Hematopoietic multipotent progenitor cell (in vitro differentiated cells): ENCODE measurements around the gene SYCE1. TPM values are rescaled to one million over a fixed set of nuclear protein-coding genes. Genes with fewer than 3 reads are reported as not detected.
A peak's percentile ranks its signal among the peaks of the same experiment; 100 is the strongest.
"Not testable (repeated sequence)": the region's sequence is repeated elsewhere in the genome, so short reads cannot be mapped to it uniquely, and the experiment has no call there.

Source experiments
- DNase-seq, 3 donors: peaks; one replicate each; pipeline ENCODE4 v3.0.0-alpha.2; 2011 to 2015; ENCODE audit warnings: low read depth in 2 of 3, low spot score in 2 of 3
- total RNA-seq: library from RNA; depleted of rRNA; stranded (reverse); fragments of >200 nt; gene quantifications from one replicate; pipeline ENCODE4 v1.2.3, GENCODE V29; 2012

The SYCE1 gene, protein sequence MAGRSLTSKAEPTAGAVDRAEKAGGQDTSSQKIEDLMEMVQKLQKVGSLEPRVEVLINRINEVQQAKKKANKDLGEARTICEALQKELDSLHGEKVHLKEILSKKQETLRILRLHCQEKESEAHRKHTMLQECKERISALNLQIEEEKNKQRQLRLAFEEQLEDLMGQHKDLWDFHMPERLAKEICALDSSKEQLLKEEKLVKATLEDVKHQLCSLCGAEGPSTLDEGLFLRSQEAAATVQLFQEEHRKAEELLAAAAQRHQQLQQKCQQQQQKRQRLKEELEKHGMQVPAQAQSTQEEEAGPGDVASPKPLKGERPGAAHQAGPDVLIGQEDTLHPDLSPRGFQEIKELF
- total RNA-seq = not detected

DNA sequence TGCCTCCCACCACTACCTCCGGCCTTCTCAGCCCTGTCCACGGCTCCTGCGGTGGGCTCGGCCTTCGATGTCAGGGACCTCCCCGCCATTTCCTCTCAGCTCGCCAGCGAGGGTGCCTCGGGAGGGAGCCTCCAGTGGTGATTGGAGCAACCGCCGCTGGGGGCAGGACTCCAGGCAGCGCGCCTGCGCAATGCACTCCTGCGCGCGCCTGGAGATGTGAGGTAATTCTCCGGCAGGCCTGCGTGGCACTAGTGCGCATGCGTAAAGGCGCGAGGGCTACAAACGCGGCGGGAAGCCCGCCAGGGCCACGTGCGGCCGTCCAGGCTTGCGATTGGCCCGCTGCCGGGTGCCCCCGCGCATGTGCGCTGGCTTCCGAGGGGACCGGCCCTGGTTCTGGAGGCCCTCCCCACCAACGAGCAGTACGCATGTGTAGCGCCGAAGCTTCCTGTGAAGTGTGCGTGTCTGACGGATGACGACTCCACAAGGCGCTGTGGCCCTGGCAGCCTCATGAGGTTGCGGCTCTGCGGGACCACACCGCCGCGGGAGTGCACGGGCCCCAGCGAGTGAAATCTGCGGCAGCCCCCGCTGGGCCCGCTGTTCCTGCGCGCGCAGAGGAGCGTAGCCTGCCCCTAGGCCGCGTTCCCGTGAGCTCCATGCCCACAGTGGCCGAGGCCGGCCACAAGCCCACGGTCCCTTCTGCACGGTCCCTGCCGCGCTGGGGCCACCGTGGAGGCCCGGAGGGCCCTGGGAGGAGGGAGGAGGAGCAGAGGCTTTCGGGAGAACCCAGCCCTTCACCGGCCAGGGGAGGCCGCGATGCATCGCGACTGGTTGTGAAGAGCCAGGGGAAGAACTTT lies at the start of gene SYCE1:
TSS of gene SYCE1 (minus strand) at position 143 of the 854 bp plus-strand sequence. CDS start at position 89, 54 bp downstream.
- DNase-seq = peak in 2 of 3 donors; percentile 24 to 26

DNA sequence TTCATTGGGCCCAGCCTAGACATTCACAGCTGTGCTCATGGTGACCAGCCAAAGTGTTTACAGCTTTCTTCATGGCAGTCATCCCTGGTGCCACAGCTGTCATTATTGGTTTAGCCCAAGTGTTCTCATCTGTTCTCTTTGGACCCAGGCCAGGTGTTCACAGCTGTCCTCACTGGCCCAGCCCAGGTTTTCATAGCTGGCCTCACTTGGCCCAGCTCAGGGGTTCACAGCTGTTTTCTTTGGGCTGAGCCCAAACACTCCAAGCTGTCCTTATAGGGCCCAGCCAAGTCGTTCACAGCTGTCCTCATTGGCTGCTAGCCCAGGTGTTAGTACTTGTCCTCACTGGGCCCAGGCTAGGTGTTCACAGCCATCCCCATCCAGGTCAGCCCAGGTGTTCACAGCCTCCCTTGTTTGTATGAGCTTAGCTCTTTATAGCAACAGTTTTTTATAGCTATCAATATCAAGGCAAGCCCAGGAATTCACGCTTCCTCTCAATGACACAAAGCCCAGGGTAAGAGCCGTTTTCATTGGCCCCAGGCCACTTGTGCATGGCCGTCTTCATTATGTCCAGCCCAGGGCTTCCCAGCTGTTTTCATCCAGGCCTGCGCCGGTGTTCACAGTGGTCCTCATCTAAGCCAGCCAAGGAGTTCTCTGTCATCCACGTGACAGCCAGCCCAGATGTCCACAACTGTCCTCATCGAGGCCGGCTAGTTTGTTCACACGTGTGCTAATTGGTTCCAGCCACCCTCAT lies 49.6 kb upstream of the SYCE1 start:
- DNase-seq = no peak

DNA sequence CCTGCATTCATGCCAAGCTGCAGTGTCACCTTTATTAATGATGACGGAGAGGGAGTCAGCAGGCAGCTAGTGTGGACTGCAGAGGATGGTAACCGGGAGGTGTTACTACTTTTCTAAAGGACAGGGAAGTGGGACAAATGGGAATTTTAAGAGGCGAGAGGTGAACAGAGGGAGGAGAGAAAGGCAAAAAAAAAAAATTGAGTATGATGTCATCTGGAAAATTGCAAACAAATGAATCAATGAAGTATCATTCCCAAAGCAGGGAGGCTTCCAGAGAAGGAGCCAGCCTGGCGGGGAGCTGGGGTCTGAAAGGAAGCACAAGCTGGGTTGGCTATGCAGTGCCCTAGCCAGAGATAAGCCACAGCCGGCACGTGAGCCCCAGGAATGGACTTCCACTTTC lies 48.3 kb upstream of the SYCE1 start:
- no peak for DNase-seq

DNA sequence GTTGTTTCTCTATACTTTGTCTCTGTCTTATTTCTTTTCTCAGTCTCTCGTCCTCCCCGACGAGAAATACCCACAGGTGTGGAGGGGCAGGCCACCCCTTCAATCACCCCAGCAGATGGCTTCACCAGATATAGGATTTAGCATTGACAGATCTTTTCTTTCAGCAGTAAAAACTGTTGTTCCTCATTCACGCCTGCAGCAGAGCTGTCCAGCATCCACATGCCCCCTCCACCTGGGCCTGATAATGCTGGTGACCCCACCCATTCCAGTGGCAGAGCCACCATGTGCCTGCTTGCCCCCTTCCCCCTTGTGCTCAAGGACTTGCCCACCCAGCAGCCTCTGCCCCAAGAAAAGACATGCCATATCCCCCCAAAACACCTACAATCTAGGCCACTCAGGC lies 45.7 kb upstream of the SYCE1 start:
- no peak for DNase-seq

DNA sequence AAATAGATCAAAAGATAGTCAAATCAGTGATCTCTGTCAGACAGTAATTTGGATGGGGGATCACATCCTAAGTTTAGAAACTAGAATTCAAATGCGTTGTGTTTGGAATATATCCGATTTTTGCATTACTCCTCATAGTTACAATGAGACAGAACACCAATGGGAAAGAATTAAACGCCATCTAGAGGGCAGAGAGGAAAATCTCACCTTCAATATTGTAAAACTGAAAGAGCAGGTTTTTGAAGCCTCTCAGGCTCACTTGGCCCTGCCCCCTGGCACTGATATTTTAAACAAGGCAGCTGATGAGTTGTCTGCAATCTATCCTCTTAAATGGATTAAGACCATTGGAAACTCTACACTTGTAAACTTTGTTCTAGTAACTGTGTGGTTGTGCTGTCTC lies 43.5 kb upstream of the SYCE1 start:
- peak in 1 of 3 donors; percentile 47 for DNase-seq

DNA sequence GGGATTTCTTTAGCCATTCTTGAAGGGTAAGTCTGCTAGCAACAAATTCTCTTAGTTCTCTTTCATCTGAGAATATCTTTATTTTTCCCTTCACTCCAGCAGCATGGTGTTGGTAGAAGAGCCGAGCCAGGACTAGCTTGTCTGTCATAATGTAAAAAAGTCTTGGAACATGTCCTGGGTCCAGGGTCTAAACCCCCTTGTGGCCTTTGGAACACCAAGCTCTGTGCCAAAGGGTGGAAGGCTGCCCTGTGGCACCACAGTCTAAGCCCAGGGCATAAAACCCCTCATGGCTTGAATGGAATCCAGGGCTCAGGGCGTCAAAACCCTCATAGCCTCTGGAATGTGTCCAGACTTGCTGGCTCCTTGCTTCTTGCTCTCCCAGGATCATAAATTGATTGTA lies 38.1 kb upstream of the SYCE1 start:
- not testable (repeated sequence) for DNase-seq

DNA sequence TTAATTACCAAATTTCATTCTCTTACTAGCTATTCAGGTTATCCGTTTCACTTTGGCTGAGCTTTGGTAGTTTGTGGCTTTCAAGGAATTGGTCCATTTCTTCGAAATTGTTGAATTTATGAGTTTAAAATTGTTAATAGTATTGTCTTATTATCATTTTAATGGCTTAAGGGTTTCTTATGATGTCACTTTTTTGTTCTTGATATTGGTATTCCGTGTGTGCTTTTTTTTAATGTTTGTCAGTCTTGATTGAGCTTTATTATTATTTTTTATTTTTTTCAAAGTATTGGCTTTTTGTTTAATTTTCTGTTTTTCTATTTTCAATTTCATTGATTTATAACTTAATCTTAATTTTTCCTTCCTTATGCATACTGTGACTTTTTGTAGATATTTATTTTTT lies 35.3 kb upstream of the SYCE1 start:
- DNase-seq = no peak

DNA sequence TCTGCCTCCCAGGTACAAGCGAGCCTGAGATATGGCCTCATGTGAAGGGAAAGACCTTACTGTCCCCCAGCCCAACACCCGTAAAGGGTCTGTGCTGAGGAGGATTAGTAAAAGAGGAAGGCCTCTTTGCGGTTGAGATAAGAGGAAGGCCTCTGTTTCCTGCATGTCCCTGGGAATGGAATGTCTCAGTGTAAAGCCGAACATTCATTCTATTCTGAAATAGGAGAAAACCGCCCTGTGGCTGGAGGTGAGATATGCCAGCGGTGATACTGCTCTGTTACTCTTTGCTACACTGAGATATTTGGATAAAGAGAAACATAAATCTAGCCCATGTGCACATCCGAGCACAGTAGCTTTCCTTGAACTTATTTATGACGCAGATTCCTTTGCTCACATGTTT lies 34.5 kb upstream of the SYCE1 start:
- peak in 1 of 3 donors; percentile 32 for DNase-seq

DNA sequence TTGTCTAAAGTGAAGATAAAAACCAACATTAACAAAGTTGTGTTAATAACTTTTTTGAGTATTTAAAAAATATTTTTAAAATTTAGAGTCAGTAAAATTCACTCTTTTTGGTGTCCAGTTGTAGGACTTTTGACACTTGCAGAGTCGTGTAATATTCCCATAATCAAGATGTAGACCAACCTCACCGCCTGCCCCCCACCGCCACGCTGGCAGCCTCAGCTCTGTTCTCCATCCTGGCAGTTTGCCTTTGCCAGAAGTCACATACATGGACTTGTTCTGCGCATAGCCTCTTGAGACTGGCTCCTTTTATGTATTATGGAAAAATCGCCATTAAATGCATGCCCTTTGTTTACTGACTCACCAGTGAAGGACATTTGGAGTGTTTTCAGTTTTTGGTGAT lies 27.3 kb upstream of the SYCE1 start:
- DNase-seq = no peak

DNA sequence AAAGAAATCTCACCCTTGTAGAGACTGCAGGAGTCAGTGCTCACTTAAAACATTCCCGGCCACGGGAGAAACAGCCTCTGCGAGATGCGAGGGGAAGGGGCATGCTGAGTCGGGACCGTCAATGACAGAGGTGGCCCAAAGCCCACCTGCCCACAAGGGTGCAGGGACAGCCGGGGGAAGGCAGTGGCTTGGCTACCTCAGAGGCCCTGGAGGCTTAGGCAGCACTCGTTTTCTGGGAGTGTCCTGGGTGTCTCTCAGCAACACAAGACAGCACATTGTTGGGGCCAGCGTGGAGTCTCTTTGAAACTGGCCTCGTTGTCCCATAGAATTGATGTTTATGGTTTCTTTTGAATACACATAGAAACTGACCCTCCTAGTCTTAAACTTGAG lies 25.6 kb upstream of the SYCE1 start:
- no peak for DNase-seq

DNA sequence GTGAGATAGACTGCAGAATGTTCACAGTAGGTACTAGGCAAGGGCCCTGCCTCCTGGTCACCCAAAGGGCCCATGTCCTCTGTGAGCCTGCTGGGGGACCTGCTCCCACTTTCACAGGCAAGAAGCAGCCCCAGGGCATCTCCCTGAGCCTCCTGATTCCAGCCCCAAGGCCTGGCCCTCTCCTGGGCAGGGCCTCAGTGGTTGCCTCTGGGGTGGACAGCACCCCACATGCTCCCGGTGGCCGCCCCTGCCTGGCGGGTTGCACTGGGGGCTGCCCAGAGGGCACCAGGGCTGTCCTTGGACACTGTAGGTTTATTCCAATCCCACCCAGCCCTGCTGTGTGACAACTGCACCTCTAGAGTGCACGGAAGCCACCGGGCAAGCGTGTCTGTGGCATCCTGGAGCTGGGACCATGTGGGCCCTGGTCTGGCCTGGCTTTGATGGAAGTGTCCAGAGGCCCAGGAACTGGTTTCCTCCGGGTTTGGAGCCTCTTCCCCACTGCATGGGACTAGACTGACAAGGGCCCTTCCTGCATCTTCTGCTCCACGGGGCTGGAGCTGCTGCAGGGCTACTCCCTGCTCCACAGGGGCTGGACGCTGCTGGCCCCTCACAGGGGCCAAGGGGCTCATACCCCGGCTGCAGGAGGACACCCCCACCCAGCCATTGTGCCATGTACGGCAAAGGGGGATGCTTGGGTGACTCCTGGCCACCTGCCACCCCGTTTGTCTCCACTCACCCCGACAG lies 25.0 kb upstream of the SYCE1 start:
- DNase-seq = no peak

DNA sequence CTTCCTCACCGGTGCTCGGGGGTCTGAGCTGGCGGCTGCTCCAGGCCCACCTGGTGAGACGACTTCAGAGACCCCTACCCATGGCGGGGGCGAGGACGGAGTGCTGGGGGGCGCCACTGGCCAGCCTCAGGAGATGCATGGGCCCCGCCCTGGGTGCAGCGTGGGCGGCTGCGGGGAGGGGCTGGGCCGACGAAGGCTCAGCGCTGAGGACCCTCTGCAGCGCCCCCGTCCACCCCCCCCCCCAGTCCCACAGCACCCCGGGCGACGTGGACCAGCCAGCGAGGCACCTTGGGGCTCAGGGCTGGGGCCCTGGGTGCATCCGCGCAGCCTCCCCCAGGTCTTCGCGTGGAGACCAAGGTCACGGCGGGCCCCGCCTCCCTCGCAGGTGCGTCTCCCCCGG lies 11.7 kb upstream of the SYCE1 start:
- not testable (repeated sequence) for DNase-seq

DNA sequence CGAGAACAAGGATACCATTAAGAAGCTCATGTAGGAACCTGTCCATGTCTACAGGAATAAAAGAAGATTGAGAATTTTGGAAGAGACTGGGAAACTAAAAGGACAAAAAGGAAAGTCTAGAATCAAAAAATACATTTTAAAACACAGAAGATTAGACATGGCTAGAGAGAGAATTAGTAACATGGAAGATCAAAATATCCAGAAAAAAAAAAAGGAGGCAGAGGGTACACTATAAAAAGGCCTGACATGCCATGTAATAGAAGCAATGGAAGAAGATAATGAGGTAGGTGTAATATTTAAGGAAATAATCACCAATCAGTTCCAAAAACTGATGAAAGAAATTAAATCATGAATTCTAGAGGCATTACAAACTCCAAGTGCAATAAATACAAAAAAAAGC lies 8.1 kb upstream of the SYCE1 start:
- DNase-seq = not testable (repeated sequence)

DNA sequence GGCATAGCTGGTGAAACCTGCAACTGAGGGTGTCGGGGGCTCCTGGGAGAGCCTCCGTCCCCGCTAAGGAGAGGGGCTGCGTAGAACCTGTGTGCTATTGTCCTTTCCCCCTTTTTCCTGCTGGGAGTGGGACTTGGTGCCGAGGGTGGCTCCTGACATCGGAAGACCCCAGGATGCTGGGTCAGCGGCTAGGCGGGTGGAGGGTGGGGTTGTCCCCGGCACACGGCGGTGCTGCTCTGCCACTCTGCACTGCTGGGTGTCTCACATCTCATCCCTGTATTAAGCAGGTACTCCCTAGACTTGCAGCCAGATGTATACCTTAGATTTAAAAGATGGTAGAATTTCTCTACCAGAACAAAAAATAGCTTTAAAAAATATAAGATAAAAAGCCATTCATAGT lies 6.7 kb upstream of the SYCE1 start:
- not testable (repeated sequence) for DNase-seq

DNA sequence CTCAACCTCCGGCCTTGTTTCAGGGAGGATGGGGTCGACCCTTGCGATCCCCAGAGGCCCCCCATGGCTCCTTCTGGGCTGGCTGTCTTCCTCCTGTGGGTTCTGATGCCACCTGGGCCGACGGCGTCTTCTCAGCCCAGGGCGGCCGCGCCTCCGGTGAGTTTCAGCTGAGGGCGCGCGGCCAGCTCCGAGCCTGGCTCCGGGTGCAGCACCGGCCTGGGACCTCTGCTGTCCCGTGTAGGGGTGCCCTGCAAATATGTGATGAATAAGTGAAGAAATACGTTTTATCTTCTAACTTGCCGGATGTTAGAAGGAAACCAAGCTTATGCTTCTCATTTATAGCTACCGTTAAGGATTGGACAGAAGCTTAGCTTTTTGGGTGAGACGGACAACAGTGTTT lies 4.4 kb upstream of the SYCE1 start:
- DNase-seq = not testable (repeated sequence)

DNA sequence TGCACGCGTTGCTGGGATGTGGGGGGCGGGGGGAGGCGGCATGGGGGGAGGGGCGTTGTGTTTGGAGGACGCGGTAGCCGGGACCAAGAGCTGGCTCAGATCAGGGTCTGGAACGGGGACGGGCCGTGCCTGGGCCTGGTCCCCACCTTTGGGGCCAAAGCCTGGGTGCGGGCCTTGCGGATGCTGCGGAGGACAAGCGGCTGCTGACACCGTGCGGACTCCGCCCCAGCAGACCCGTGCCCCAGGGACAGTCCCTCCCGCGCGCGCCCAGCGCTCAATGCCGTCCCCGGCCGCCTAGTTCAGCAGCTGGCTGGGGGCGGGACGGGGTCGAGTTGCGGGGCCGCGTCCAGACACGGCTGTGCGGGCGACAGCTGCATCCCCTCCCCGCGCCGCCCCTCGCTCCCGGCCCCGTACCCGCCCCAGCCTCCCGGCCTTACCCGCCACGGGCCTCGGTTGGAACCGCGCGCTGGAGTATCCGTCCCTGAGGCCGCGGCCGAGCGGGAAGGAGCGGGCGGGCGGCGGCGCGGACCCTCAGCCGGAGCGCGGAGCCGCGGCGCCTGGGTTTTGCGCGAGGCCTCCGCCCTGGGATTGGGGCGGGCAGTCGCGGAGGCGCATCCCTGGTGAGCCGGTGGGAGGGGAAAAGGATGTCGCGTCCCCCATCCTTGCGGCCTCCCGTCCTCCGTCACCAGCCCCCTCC lies 3.6 kb upstream of the SYCE1 start:
- DNase-seq = not testable (repeated sequence)

DNA sequence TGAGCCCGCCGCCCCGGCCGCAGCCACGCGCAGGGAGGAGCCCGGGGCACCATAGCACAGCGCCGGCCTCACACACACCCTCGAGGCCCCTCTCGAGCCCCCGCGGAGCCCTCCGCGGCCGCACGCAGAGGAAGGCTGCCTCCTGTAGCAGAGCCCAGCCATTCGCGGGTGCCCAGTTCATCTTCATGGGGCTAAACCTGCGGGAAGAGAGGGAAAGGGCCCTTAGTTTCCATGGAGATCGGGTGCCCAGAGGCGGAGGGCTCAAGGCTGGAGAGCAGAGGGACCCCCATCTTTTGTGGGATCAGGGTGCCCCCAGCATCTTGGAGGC lies 2.9 kb upstream of the SYCE1 start:
- DNase-seq = no peak

DNA sequence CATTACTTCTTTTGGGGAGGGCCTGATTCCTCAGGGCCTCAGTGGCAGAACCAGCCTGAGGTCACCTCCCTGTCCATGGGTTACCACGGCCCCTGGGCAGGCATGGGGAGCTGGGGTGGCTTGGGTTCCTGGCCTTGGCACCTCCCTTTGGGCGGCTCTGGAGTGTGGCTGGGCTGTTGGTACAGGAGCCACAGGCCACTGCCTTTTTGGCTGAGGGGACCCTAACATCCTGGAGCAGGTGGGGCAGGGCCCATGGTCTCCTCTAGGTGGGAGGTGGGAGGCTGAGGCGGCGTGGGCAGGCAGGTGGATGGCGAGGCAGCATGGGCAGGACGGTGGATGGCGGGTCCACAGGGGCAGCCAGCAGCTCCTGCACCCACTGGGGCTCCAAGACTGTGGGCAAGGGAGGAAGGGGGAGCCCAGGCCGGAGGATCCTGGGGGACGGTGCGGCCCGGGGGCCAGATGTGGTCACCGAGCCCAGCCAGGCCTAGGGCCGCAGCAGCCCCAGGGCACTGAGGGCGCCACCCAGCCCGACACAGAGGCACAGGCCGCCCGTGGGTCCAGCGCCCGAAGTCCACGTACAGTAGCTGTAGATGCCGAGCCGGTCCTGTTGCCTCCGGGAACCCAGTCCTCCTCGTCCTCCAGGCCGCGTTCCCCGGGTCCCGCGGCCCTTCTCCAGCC lies 2.4 kb upstream of the SYCE1 start:
- DNase-seq = no peak

DNA sequence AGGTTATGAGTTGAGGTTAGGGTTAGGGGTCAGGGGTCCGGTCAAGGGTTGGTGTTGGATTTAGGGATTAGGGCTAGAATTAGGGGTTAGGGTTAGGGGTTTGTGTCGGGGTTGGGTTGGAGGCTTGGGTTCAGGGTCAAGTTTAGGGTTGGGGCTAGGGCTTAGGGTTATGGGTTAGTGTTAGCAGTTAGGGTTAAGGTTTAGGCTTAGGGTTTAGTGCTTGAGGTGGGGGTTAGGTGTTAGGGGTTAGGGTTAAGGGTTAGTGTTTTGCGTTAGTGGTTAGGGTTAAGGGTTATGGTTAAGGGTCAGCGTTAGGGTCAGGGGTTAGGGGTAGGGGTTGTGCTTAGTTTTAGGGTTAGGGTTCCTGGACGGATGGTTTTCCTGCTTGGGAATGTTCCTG lies 1.7 kb upstream of the SYCE1 start:
- DNase-seq = no peak

DNA sequence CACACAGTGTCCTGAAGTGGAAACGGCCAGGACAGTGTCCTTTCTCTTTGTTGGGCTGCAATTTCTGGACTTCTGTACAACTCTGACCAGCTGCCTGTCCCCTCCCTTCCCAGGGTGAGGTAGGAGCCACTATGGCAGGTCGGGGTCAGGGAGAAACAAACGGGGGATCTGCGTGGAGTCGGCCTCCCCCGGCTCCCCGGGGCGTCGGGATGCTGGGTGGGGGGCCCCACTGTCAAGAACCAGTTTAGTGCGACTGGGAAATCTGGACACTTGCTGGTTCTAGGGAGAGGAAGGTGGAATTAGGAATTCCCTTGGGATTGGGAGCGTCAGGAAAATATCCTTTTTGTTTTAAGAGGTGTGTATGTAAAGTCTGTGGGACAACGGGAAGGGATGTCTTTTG lies 567 bp downstream of the SYCE1 start:
- DNase-seq = no peak
